K562 (cell line): ENCODE results near the gene NUTF2. TPM values are rescaled to one million over a fixed set of nuclear protein-coding genes. Genes with fewer than 3 reads are reported as not detected.

Experiments
- ATAC-seq: fragments of 200-7000 bp; cut with Tn5 transposase; 3 replicates; pipeline ENCODE4 v1.9.1; 2020; ENCODE audit warnings: moderate library complexity
- BruUV-seq: library from RNA; stranded (reverse); fragments of 400-500 nt; replicated peaks from 2 replicates; lab custom pipeline; 2021; lab: Mats Ljungman, UMichigan
- CTCF ChIA-PET: fragments of 300-600 bp; formaldehyde crosslinking; extraction: SDS; loops from one replicate; lab custom pipeline; 2021; ENCODE audit warnings: low intra/inter-chr PET ratio; lab: Yijun Ruan, JAX
- POLR2A ChIA-PET: fragments of 300-600, 350-650 bp; sonication (Branson Sonifier 250); formaldehyde crosslinking; extraction: SDS; loops from one replicate; lab custom pipeline; 2021; ENCODE audit warnings: antibody characterized with exemption, inconsistent platforms; lab: Yijun Ruan, JAX
- DNase-seq, 4 experiments: peaks; one replicate each; pipeline versions ENCODE4 v3.0.0 to v3.0.0-alpha.2; 2011 to 2018; ENCODE audit warnings: low spot score in 3 of 4, mixed read lengths in 3 of 4; ENCODE audit errors: extremely low read depth in 1 of 4
- FAIRE-seq: peaks from 2 replicates; lab custom pipeline; 2011; peaks lifted over from hg19 to GRCh38; lab: Jason Lieb, UNC
- H2AFZ ChIP-seq: 2 replicates; pipeline ENCODE4 v1.6.0; 2011; ENCODE audit warnings: low read depth, low read length, control low read depth, inconsistent platforms
- H3K27ac ChIP-seq: fragments of 200-600 bp; 3 replicates; pipeline ENCODE4 v1.8.0; 2011; ENCODE audit warnings: low read depth, mild to moderate bottlenecking, control low read depth, inconsistent platforms, low read length, moderate library complexity, mixed read lengths; ENCODE audit errors: extremely low read depth
- H3K27me3 ChIP-seq, 2 experiments: fragments of 300-600 bp in 1 of 2; 2 replicates in 1 of 2; 3 replicates in 1 of 2; pipeline versions ENCODE4 v1.6.0 to v1.8.0; 2011; ENCODE audit warnings: inconsistent platforms in 2 of 2, low read length in 2 of 2, mild to moderate bottlenecking in 1 of 2, mixed read lengths in 1 of 2, moderate library complexity in 1 of 2; ENCODE audit not compliant: control insufficient read depth in 2 of 2, insufficient read depth in 2 of 2
- H3K36me3 ChIP-seq: fragments of 300-600 bp; 3 replicates; pipeline ENCODE4 v1.8.0; 2011; ENCODE audit warnings: mild to moderate bottlenecking, low read length, inconsistent platforms; ENCODE audit not compliant: control insufficient read depth, insufficient read depth
- H3K4me1 ChIP-seq, 2 experiments: fragments of 200-600 bp in 1 of 2; replicated peaks in 1 of 2; 2 replicates in 1 of 2; 3 replicates in 1 of 2; pipeline versions ENCODE4 v1.5.1 to v1.8.0; 2011; ENCODE audit warnings: inconsistent platforms in 2 of 2, low read length in 2 of 2, mild to moderate bottlenecking in 1 of 2, mixed read lengths in 1 of 2, moderate library complexity in 1 of 2; ENCODE audit not compliant: control insufficient read depth in 2 of 2, insufficient read depth in 2 of 2
- H3K4me2 ChIP-seq: 2 replicates; pipeline ENCODE4 v1.6.1; 2011; ENCODE audit warnings: low read length, control low read depth, inconsistent platforms, mixed read lengths; ENCODE audit not compliant: insufficient read depth
- H3K4me3 ChIP-seq: fragments of 200-600 bp; sonication (generic), shearing (Covaris generic); 2 replicates; pipeline ENCODE4 v1.5.1; 2016; ENCODE audit warnings: control low read depth, inconsistent platforms
- H3K79me2 ChIP-seq: fragments of 200-600 bp; 3 replicates; pipeline ENCODE4 v1.8.0; 2011; ENCODE audit warnings: low read length, inconsistent platforms; ENCODE audit not compliant: control insufficient read depth, insufficient read depth
- H3K9ac ChIP-seq, 2 experiments: 2 replicates each; pipeline versions ENCODE4 v1.6.0 to v1.6.1; 2011; ENCODE audit warnings: low read depth in 2 of 2, low read length in 2 of 2, control low read depth in 1 of 2, inconsistent platforms in 1 of 2, mild to moderate bottlenecking in 1 of 2, mixed read lengths in 1 of 2; ENCODE audit not compliant: insufficient read depth in 1 of 2
- H3K9me1 ChIP-seq: one replicate; pipeline ENCODE4 v1.6.0; 2011; ENCODE audit warnings: inconsistent platforms, mild to moderate bottlenecking, low read length, moderate library complexity; ENCODE audit not compliant: control insufficient read depth, insufficient read depth
- H3K9me3 ChIP-seq: replicated peaks from 2 replicates; pipeline ENCODE4 v1.5.1; 2011; ENCODE audit warnings: low read depth, low read length, inconsistent platforms; ENCODE audit not compliant: control insufficient read depth, insufficient read depth
- H4K20me1 ChIP-seq: replicated peaks from 2 replicates; pipeline ENCODE4 v1.6.1; 2011; ENCODE audit warnings: low read length, inconsistent platforms, mixed read lengths; ENCODE audit not compliant: control insufficient read depth, insufficient read depth
- E2F5 ChIP-seq: sonication (generic); formaldehyde crosslinking; IDR thresholded peaks from 2 replicates; pipeline ENCODE4 v1.8.0; 2022; ENCODE audit warnings: mild to moderate bottlenecking, missing genetic modification reagents
- ETV5 ChIP-seq: sonication (generic); formaldehyde crosslinking; IDR thresholded peaks from 2 replicates; pipeline ENCODE4 v1.4.0; 2020; ENCODE audit warnings: low read depth, mild to moderate bottlenecking, missing genetic modification reagents
- GATA2 ChIP-seq: sonication (generic); formaldehyde crosslinking; IDR thresholded peaks from 2 replicates; pipeline ENCODE4 v1.4.0; 2020; ENCODE audit warnings: mild to moderate bottlenecking, missing genetic modification reagents
- ZNF639 ChIP-seq, 2 experiments: fragments of 200-800 bp in 1 of 2; sonication (Bioruptor generic) in 1 of 2; sonication (generic) in 1 of 2; formaldehyde crosslinking in 1 of 2; IDR thresholded peaks in 1 of 2; conservative IDR thresholded peaks in 1 of 2; 2 replicates each; pipeline versions ENCODE4 v1.5.0 to v1.6.1; 2016 to 2020; ENCODE audit warnings: missing compliant biosample characterization in 1 of 2, missing genetic modification characterization in 1 of 2, missing genetic modification reagents in 1 of 2
- WGBS: fragments of 100-300 bp; shearing (Covaris generic); methylation state at CpG from one replicate; pipeline ENCODE4 v1.1.6; 2016; ENCODE audit warnings: low coverage, mixed read lengths; ENCODE audit not compliant: insufficient coverage; ENCODE audit errors: missing lambda C conversion rate; 5-methylcytosine and 5-hydroxymethylcytosine counted together
- in situ Hi-C: fragments of 300-500 bp; cut with MboI; formaldehyde crosslinking; loops from 4 replicates; pipeline ENCODE4 v1.15.0; 2018; ENCODE audit warnings: inconsistent platforms, mixed read lengths
- intact Hi-C: fragments of 100-400 bp; cut with micrococcal nuclease; formaldehyde crosslinking; loops from 2 replicates; pipeline ENCODE4 v1.14.2; 2022
- polyA plus RNA-seq, 8 experiments: library from polyadenylated mRNA; depleted of rRNA in 4 of 8; stranded (reverse) in 5 of 8; unstranded in 3 of 8; fragments of >200 nt; fragmentation: Nextera tagmentation in 2 of 8; fragmentation: Illumina TruSeq in 1 of 8; extraction: Ambion mirVana in 2 of 8; extraction: Trizol in 1 of 8; gene quantifications; 2 replicates each; pipeline versions ENCODE4 v1.2.1 to v1.2.3, GENCODE V29; 2011 to 2014; ENCODE audit warnings: inconsistent platforms in 1 of 8, missing spikeins in 1 of 8
- total RNA-seq, 7 experiments: library from RNA; depleted of rRNA in 6 of 7; stranded (reverse); fragments of >200 nt in 6 of 7; fragmentation: Illumina TruSeq in 2 of 7; extraction: Trizol in 2 of 7; gene quantifications; 2 replicates each; pipeline versions ENCODE4 v1.2.1 to v1.2.3, GENCODE V29; 2011 to 2021; ENCODE audit warnings: low replicate concordance in 1 of 7

NUTF2 gene
- total and polyA plus RNA-seq, 9 of the 15 experiments (the other 6 are each of a cell fraction or from before 2014, with no cell fraction given), result 106 to 248 (median 147) TPM

DNA sequence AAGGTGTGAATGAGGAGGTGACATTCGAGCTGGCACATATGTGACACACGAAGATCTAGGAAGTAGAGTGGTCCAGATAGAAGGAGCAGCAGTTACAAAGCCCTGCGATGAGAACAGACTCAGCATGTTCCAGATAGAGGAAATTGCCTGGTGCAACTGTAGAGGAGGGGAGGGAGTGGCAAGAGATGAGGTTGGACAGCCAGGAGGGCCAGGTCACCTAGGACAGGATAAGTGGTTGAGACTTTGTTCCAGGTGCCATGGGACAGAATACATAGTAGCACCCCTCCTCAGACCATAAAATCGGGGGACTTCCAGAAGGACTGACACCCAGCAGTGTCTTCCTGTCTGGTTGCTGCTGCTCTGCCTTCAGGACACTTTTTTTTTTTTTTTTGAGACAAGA is 11.8 kb downstream of the NUTF2 start:
- Histone ChIP-seq H3K27ac (peak overlapping the region; percentile 61; the same call in 2 of the 3 replicates), H3K4me3 (no peak overlapping the region), H3K27me3 (no peaks in the 10 kb centered on the region), H3K4me1 (peaks cover 19 to 31% of the 10 kb centered on the region in 2 experiments), H3K9me1 (peaks cover 6% of the 10 kb centered on the region), H2AFZ (no peak overlapping the region), H3K4me2 (no peak overlapping the region), H3K79me2 (peaks cover 96% of the 10 kb centered on the region), H3K36me3 (peaks cover 66% of the 10 kb centered on the region), H4K20me1 (peaks cover 51% of the 10 kb centered on the region), H3K9me3 (no peaks in the 10 kb centered on the region), H3K9ac (no peak overlapping the region)
- intact Hi-C loops, result no loop called here
- no TSS peak for BruUV-seq
- DNase-seq (no peak), ATAC-seq (no peak), FAIRE-seq (no peak)
- TF ChIP-seq ETV5 (CRISPR knock-in tag) (peak; percentile 27; the same call in 1 of the 2 replicates), E2F5 (CRISPR knock-in tag) (no peak), ZNF639 (CRISPR knock-in tag; conservative IDR thresholded peaks at IDR 0.05 in 1 of 2, IDR thresholded peaks at IDR 0.05 in 1 of 2) (0 out of 4 replicates have a peak, but pooled peaks of 1 of the 2 experiments have one; percentile 20), GATA2 (CRISPR knock-in tag) (0 out of 2 replicates have a peak, but pooled peaks have one; percentile 16)
- ChIA-PET POLR2A (no interaction called here), CTCF (no interaction called here)
- 87% methylated on average over 4 of the region's 4 CpGs for WGBS
- in situ Hi-C loops, result no loop called here
